Measurements from ENCODE around the gene HVCN1. TPM values are rescaled to one million over a fixed set of nuclear protein-coding genes. Genes with fewer than 3 reads are reported as not detected.
"Not testable (repeated sequence)": the region's sequence is repeated elsewhere in the genome, so short reads cannot be mapped to it uniquely, and the experiment has no call there.

The HVCN1 gene
- total RNA-seq, 1 donor from 2014 or later: 4.1 TPM

DNA sequence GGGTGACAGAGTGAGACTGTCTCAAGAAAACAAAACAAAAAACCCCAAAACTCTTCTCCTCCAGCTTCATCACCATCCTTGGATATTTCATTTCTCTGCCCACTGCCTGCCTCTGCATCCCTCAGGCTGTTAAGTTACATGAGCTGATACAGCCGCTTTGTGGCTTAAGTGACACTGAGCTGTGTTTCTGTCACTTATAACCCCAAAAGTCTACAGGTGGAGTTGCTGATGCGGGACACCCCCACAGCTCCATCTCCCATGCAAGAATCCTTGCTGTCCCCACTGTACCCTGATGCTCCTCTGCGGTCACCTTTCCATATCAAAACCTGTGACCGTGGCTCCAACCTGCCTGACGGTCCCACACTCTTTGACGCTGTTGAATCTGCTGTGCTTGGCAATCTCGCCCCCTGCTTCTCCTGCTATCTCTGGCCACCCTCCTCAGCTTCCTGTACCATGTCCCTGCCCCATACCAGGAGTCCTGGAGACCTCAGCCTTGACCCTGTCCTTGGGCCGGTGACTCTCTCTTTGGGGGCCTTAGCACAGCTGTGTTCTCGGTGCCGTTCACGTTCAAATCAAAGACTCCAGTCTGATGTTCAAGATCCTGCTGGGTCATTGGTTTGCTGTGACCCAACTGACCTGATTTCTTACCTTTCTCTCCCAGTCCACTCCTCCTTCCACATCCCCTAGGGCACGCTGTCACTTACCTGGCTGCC, 20.3 kb downstream of the HVCN1 start:
- no peak for DNase-seq (ENCODE audit: low spot score)

DNA sequence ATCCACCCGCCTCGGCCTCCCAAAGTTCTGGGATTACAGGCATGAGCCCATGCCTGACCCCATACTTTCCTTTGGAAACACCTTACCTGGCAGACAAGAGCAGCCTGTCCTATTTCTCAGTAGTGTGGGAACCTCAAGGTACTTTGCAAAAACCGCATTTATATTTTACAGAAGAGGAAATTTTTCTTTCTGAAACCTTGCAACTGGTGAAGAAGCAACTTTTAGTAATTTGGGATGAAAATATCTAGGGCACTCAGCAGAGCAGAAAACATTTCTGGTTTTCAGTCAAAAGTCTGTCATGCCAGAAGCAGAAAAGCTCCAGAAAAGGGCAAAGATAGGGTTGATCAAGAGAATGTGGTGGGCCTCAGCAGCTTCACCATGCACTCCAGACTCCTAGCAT, 21.2 kb downstream of the HVCN1 start:
- DNase-seq (ENCODE audit: low spot score): no peak

DNA sequence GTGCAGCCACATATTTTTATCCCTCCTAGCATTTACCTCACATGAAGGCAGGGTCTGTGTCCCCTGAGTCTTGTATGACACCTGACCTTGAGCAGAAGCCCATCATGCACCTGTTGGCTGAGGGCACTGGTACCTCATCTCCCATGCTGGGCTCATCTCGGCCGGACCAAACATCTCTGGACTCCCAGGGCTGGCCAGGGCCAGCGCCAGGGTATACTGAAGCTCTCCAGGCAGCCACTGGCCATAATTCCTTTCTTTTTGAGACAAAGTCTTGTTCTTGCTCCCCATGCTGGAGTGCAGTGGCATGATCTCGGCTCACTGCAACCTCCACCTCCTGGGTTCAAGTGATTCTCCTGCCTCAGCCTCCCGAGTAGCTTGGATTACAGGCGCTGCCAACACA, 22.0 kb downstream of the HVCN1 start:
- no peak for DNase-seq (ENCODE audit: low spot score)

DNA sequence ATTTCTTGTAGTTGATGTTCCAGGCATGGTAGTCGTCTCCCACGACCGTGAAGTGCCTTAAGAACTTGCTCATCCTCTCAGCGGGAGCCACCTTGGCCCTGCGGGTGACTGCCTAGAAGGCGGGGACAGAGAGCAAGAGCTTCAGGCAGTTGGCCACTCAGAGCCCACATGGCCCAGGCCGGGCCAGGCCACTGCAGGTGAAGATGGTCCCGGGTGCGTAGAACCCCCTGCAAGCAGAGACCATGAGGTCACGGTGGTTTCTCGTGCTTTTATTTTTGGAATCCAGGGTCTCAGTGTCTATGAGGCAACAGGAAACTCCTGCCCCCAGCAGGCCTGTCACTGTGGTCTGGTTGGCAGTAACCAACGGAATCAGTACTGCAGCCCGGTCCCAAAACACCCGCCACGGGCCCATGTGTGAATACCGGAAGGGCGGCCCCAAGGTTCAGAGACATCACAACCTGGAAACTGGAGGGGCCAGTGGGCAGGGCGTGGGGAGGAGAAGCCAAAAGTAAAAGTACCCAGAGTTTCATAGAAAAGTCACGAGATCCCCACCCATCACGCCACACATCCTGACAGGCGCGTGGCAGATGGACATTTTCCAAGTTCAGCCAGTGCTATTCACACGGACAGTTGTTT, 27.5 kb downstream of the HVCN1 start:
- no peak for DNase-seq (ENCODE audit: low spot score)

DNA sequence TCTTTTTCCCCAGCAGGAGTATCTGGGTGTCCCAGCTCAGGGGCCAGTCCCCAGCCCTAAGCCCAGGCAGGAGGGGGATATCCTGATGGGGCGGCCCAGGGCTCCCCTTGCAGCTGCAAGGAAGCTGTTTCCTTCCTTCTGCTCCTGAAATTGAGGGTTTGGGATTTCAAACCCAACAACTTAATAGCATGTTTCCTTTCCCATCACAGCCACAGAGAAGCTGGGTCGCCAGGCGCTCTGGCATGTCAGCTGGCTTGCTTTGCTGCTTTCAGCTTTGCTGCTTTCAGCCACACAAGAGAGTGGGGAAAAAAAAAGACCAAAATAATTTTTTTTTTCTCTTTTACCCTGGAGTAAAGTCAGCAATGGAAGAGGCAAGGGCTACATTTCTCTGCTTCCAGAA, 30.0 kb downstream of the HVCN1 start:
- DNase-seq (ENCODE audit: low spot score): no peak

DNA sequence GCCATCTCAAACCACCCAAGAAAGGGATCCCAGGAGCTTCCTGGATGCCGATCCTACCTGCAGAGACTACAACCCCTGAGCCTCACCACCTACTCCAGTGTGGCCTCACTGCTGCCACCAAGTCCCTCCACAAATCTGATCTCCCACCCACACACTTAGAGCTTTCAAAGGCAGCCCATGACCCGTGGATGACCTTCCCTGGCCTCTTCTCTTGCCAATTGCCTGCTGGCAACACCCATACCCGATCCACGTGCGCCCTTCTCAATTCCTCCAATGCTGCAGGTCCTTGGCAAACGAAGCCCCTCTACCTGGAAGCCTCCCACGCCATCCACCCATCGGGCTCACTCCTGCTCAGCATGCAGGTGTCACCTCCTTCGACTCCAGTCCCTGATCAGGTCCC, 30.7 kb downstream of the HVCN1 start:
- no peak for DNase-seq (ENCODE audit: low spot score)

DNA sequence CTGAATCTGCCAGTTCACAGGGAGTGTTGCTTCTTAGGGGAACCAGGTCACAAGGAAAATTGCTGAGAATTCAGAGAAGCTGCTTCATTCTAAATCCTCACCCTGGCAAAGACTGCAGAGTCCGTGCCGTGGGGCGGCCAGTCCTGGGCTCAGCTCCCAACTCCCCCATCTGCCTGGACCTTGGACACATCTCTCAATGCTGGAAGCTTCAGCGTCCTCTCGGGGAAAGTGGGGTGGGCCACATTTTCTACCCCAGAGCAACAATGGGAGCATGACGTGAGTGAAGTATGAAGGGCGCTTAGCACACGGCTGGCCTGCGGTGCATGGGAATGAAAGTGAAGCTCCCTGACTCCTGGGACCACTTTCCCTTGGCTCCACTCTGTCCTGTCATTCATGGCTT, 31.2 kb downstream of the HVCN1 start:
- peak; percentile 11 for DNase-seq (ENCODE audit: low spot score)

DNA sequence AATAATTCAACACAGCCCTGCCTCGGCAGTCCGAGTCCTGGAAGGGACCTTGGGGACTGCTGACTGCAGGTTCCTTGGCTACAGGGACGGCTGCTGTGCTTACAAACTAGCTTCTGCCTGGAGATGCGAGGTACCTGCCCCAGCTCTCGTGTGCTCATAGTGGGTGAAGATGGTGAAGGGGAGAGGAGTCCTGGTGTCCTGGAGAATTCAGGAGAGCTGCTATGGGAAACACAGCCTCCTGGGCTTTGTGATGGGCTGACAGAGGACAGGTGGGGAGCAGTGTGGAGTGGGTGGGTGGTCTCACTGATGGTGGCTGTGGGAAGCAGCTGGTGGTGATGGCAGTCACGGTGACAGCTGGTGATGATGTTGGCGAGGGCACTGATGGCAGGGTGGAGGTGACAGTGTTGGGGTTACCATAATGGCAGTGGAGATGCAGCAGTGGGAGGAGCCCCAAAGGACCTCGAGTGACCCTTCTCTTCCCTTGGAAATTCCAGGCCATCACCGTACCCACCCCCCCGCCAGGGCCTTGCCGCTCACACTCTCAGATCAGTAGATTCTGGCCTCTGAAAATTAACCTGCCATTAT, 32.8 kb downstream of the HVCN1 start:
- no peak for DNase-seq (ENCODE audit: low spot score)

DNA sequence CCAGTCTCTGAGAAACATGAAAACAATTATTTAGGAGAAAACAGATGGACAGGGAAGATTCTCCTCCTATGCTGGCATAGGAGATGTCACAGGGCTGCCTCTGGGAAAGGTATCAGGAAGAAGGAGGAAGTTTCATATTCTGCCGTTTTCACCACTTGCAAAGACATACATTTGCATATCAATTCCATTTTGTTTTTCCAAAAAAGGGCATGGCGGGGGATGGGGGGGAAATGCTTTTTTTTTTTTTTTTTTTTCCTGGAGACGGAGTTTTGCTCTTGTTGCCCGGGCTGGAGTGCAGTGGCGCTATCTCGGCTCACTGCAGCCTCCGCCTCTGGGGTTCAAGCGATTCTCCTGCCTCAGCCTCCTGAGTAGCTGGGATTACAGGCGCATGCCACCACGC, 34.7 kb downstream of the HVCN1 start:
- not testable (repeated sequence) for DNase-seq (ENCODE audit: low spot score)

DNA sequence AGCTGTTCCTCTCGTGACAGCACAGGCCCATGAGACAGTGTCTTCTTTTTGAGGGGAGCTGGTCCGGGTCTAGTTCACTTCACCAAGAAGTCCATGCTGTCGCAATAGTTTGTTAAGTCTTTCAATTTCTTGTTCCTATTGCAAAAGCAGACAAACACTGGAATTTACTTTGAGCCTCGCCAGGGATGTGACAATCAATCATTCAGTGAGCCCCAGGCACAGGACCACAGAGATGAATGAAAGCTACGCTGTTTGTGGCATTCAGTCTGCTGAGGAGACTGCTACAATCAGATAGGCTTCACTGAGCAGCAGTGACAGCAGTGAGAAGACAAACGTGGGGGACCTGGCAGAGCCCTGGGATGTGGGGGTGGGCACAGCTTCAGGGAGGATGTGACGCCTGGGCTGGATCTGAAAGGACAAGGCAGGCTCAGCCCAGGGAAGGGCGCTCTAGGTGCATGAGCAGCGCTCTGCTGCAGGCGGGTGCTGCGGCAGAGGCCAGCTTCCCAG, 39.5 kb downstream of the HVCN1 start:
- no peak for DNase-seq (ENCODE audit: low spot score)

DNA sequence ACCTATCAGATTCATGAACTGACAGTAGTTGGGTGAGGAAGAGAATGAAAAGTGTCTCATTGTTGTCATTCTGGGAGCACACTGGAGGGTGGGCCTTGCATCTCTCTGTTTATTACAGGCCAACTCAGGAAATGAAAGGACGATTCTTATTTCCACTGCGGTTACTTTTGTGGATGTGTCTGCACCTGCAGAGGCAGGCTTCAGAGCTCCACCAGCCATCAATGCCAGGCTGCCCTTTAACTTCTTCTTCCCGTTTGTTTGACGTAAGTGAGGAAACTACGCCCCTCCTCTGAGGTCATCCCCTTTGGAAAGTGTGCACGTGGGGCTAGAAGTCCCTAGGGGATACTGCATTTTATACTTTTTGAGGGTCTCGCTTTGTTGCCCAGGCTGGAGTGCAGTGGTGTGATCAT, 41.3 kb downstream of the HVCN1 start:
- DNase-seq (ENCODE audit: low spot score): no peak

DNA sequence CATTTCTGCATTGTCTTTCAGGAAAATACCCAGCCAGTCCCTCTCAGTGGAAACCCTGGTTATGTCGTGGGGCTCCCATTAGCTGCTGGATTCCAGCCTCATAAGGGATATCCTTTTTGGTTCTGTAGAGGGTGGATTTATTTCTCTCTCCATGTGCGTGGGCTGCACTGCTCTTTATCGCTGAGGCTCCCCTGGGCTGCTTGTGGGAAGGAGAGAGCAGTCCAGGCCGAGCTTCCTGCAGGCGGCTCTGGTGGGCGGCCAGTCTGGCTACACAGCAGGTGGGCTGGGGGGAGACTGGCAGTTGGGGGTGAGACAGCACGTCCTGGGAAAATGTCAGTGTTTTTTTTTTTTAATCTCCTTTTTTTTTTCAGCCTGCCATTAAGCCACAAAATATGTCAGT, 47.4 kb downstream of the HVCN1 start:
- DNase-seq (ENCODE audit: low spot score): no peak

DNA sequence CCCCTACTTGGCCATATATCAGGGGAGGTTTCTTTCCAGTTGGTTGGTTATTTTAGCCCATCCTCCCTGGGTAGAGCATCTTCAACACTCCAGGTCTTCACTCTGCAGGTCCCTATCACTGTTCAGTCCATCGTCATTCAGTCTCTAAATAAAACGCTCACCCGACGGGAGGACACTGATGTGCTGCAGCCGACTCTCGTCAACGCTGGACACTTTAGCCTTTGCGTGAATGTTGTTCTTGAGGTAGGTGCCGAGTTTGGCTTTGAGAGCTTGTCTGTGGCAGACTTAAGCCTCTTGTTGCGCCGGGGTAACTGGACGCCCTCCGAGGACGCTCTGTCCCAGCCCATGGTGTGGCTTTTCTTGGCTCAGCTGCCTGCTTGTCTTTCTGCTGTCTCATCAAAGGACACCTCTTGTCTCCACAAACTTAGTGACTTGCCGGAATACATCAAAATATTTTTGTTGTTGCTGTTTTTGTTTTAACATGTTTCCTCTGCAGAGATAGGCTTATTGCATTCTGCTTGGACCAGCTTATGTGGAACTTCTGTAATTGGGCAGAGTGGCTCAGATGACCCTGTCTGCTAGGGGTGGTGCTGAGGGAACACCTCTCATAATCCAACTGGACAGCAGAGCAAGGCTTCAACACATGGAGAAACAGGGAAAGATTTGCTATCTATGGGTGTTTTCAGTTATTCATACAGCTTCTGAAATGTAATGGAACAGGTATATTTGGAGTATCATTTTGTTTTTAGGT, 48.5 kb downstream of the HVCN1 start:
- DNase-seq (ENCODE audit: low spot score): no peak

DNA sequence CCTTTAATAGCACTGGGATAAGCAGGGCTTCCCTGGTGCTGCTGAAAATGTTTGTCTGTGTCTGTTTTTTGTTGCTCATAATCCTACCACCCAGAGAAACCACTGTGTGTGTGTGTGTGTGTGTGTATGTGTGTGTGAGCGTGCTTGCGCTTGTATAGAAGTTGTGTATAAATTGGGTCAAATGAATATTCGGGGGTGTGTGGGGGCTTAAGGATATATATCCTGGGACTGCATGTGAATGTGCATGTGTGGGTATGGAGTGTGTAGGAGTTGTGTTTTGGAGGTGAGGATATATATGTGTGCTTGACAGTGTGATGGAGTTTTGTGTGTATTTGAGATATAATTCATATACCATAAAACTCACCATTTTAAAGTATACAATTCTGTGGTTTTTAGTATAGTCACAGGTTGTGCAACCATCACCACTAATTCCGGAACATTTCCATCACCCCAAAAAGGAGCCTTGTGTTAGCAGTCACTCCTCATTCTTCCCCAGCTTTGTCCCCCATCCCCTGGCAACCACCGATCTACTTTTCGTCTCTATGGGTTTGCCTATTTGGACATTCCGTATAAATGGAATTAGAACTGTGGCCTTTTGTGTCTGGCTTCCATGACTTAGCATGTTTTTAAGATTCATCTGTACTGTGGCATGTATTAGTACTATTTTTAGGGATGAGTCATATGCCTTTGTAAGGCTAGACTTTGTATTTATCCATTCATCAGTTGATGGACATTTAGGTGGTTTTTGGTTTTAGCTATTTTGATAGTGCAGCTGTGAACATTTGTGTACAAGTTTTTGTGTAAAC, 49.4 kb downstream of the HVCN1 start:
- DNase-seq (ENCODE audit: low spot score): peak; percentile 12

DNA sequence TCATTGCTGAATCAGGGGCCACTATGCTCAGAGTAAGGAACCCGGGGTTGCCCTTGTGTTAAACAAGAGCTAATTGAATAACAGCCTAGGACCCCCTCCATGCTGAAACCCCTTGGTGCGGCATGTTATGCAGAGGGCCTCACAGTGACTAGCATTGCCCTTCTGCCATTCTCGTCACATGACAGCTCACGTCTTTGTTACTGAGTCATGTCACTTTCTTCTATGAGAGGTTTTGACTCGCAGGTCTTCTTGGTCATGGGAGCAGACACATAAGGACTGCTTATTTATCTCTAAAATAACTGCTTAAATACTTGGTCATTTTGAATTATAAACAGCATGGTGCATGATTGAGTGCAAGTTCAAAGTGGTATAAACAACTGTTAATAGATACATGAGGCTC, 50.1 kb downstream of the HVCN1 start:
- no peak for DNase-seq (ENCODE audit: low spot score)

DNA sequence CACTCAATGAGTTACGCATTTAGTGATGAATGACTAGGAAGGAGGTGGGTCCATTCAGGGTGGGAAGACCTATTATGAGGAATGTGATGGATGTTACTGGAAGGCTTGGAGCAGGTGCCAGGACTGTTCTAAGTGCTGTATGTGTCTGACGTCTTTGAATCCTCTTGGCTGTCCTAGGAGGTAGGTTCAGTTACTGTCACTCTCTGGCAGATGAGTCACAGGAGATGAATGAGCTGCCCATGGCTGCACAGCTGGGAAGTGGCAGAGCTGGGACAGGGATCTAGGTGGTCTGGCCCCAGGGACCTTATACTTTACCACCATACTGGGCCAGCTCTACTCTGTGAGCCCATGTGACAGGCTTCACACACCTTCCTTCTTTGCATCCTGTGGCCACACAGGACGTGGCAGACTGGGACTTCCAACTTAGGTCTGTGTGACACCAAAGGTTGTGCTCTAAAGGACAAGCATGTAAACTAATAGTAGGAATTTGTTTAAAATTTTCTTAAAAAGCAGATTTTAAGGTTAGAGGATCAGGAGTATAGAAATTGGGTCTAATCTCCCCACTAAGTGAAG, 51.0 kb downstream of the HVCN1 start:
- DNase-seq (ENCODE audit: low spot score): no peak

DNA sequence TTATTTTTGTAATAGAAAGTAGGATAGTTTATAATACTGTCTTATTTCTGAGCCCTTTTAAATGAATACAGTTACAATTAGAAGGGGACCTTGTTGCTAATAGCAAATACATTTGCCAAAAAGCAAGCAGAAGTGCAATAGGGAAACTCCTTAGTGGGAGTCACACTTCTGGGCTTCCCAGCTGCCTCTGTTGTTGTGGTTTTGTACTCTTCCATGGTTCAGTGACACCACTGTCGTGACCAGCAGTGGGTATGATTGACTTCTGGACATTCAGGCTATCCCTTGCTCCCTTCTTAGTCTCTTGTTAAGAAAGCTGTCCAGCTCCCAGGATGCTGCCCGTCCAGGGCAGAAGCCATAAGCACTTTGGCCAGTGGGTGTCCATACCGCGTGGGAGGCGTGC, 52.4 kb downstream of the HVCN1 start:
- no peak for DNase-seq (ENCODE audit: low spot score)

DNA sequence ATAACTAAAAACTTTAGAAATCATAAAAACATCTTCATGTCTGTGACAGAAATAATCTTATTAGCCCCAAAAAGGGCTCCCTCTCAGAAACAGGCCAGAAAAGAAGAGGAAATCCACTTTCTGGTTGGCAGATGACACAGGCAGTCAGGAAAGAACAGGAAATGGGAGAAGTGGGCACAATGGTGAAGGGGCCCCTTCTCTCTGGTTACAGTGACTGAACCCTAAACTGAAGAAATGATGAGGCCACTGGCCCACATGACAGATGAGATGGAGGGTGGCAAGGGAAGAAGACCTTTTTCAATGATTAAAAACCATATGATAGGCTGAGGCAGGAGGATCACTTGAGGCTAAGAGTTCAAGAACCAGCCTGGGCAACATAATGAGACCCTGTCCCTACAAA, 53.9 kb downstream of the HVCN1 start:
- DNase-seq (ENCODE audit: low spot score): no peak

DNA sequence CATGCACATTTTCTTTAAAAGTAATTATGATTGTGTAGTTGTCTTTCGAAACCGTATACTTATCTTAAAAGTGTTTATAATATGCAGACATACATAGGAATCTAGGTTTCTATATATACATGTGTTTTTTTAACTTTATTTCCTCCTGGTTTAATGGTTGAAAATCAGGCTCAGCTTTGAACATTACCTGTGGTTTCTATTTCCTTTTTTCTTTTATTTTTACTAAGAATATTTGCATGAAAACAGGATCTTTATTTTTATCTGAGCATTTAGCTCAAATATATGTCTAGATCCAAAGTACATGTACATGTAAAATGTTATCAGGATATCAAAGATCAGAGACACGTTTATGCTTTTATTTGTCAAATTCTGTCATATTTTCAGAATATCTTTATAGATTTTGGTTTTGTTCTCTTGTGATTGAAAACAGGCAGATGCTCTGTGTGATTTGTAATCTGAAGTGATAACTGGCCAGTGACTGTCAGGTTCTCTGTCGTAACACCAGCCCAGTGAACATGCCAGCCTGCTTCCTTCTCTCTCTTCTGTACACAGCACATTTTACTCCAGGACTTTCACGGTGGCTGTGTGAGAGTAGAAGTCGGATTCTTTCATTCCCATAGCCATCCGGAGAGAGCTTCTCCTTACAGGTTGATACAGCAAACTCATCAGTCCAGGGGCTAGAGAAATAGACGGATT, 61.3 kb downstream of the HVCN1 start:
- DNase-seq (ENCODE audit: low spot score): no peak

DNA sequence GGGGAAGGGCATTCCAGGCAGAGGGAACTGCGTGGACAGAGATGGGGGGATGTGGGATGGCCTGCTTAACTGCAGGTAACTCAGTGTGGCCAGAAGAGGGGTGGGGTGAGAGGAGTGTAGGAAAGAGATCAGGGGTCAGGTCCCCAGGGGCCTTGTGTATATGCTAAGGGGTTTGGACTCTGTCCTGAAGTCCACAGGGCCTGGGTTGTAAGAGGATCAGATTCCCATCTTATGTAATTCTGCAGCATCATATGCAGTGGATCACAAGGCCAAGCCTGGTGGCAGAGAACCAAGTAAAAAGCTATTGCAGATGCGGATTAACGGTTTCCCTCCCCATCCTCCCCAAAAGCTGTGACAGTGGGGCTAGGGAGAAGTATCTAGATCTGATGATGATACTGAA, 66.3 kb downstream of the HVCN1 start:
- DNase-seq (ENCODE audit: low spot score): no peak

Data from umbilical cord (tissue), 2 donors.